Endothelial cell (in vitro differentiated cells): ENCODE results near the gene STRN4. TPM values are rescaled to one million over a fixed set of nuclear protein-coding genes. Genes with fewer than 3 reads are reported as not detected.

ENCODE experiments used
- DNase-seq: peaks from one replicate; pipeline ENCODE4 v3.0.0; 2021; ENCODE audit warnings: low spot score
- H3K27ac Mint-ChIP-seq: one replicate; pipeline ENCODE4 v1.8.0; 2021; ENCODE audit warnings: mixed read lengths, inconsistent platforms; ENCODE audit not compliant: unreplicated experiment
- H3K27me3 Mint-ChIP-seq: one replicate; pipeline ENCODE4 v1.8.0; 2021; ENCODE audit warnings: mild to moderate bottlenecking, moderate library complexity, mixed read lengths, inconsistent platforms; ENCODE audit not compliant: unreplicated experiment
- H3K36me3 Mint-ChIP-seq: one replicate; pipeline ENCODE4 v1.8.0; 2021; ENCODE audit warnings: mild to moderate bottlenecking, low read depth, mixed read lengths, inconsistent platforms; ENCODE audit not compliant: unreplicated experiment
- H3K4me1 Mint-ChIP-seq: one replicate; pipeline ENCODE4 v1.8.0; 2021; ENCODE audit warnings: mild to moderate bottlenecking, mixed read lengths, inconsistent platforms; ENCODE audit not compliant: unreplicated experiment
- H3K4me3 Mint-ChIP-seq: one replicate; pipeline ENCODE4 v1.8.0; 2021; ENCODE audit warnings: mild to moderate bottlenecking, mixed read lengths, inconsistent platforms; ENCODE audit not compliant: unreplicated experiment
- H3K9me3 Mint-ChIP-seq: one replicate; pipeline ENCODE4 v1.8.0; 2021; ENCODE audit warnings: mixed read lengths, inconsistent platforms; ENCODE audit not compliant: unreplicated experiment
- CTCF ChIP-seq: fragments of 200-600 bp; sonication (generic); IDR thresholded peaks from one replicate; pipeline ENCODE4 v1.5.0; 2021; ENCODE audit warnings: antibody characterized with exemption; ENCODE audit not compliant: unreplicated experiment
- total RNA-seq: library from RNA; stranded (reverse); fragmentation: NEBNext Ultra II Directional; extraction: Animal tissue kit (Norgen Biotek cat#: 25700); gene quantifications from one replicate; pipeline ENCODE4 v1.2.1, GENCODE V29; 2021; ENCODE audit not compliant: unreplicated experiment

The STRN4 gene
- total RNA-seq, 1 donor from 2014 or later, result 111 TPM

- peak overlapping the region; percentile 63 for H3K27ac Mint-ChIP-seq
- peaks cover 20% of the 10 kb centered on the region for H3K36me3 Mint-ChIP-seq
- no peak for DNase-seq
- no peak for TF ChIP-seq CTCF
- no peaks in the 10 kb centered on the region for H3K9me3 Mint-ChIP-seq
- peaks cover 29% of the 10 kb centered on the region for H3K4me1 Mint-ChIP-seq
- H3K4me3 Mint-ChIP-seq, result peak overlapping the region; percentile 86
- H3K27me3 Mint-ChIP-seq, result peaks cover 33% of the 10 kb centered on the region
Observed at GRCh38 chr19:46717716-46718143, 28.5 kb downstream of the STRN4 start.

- Mint-ChIP-seq H3K4me3 (peak within 1 kb of the TSS; percentile 98), H3K27ac (peak within 1 kb of the TSS; percentile 98), H3K4me1 (peaks cover 28% of the 10 kb centered on the region), H3K36me3 (peaks cover 18% of the 10 kb centered on the region), H3K9me3 (no peaks in the 10 kb centered on the region), H3K27me3 (peaks cover 29% of the 10 kb centered on the region)
- TF ChIP-seq CTCF, result no peak
- DNase-seq, result peak; percentile 97
Observed at GRCh38 chr19:46717034-46717715, 29.1 kb downstream of the STRN4 start, which contains the start of gene PRKD2. Gene PRKD2 (minus strand): TSS chr19:46717114. CDS start chr19:46716370, 744 bp downstream.

- Mint-ChIP-seq H3K36me3 (peaks cover 15% of the 10 kb centered on the region), H3K27ac (peak overlapping the region; percentile 96), H3K4me3 (peak overlapping the region; percentile 98), H3K9me3 (no peaks in the 10 kb centered on the region), H3K4me1 (peaks cover 24% of the 10 kb centered on the region), H3K27me3 (peaks cover 25% of the 10 kb centered on the region)
- TF ChIP-seq CTCF, result no peak
- DNase-seq, result peak; percentile 35
Observed at GRCh38 chr19:46716672-46717033, 29.6 kb downstream of the STRN4 start.

GRCh38 chr19:46715975-46716671, 30.1 kb downstream of the STRN4 start:
- Mint-ChIP-seq H3K36me3 (peaks cover 13% of the 10 kb centered on the region), H3K4me1 (peaks cover 24% of the 10 kb centered on the region), H3K4me3 (peak overlapping the region; percentile 98), H3K27ac (peak overlapping the region; percentile 98), H3K9me3 (no peaks in the 10 kb centered on the region), H3K27me3 (peaks cover 25% of the 10 kb centered on the region)
- TF ChIP-seq CTCF, result peak; percentile 10
- DNase-seq, result peak; percentile 63

GRCh38 chr19:46715620-46715974, 30.7 kb downstream of the STRN4 start:
- no peak for DNase-seq

More at GRCh38 chr19:46715620-46715974, 30.7 kb downstream of the STRN4 start:
- peak overlapping the region; percentile 98 for H3K4me3 Mint-ChIP-seq
- peaks cover 21% of the 10 kb centered on the region for H3K27me3 Mint-ChIP-seq
- H3K27ac Mint-ChIP-seq, result peak overlapping the region; percentile 98
- H3K36me3 Mint-ChIP-seq, result peaks cover 13% of the 10 kb centered on the region
- no peak for TF ChIP-seq CTCF
- H3K9me3 Mint-ChIP-seq, result no peaks in the 10 kb centered on the region
- H3K4me1 Mint-ChIP-seq, result peaks cover 28% of the 10 kb centered on the region
